A673 (cell line): ENCODE measurements around the gene VSIR. TPM values are rescaled to one million over a fixed set of nuclear protein-coding genes. Genes with fewer than 3 reads are reported as not detected.

Source experiments
- BruUV-seq: library from RNA; stranded (reverse); fragments of 400-500 nt; replicated peaks from 2 replicates; lab custom pipeline; 2021; lab: Mats Ljungman, UMichigan
- CTCF ChIA-PET: fragments of 300-600 bp; sonication (Branson Sonifier 250); formaldehyde crosslinking; loops from one replicate; lab custom pipeline; 2022; ENCODE audit warnings: antibody characterized with exemption; lab: Charles Lee
- POLR2A ChIA-PET: fragments of 300-600 bp; sonication (Branson Sonifier 250); formaldehyde crosslinking; loops from one replicate; lab custom pipeline; 2022; ENCODE audit warnings: antibody characterized with exemption; ENCODE audit not compliant: low non-redundant PET; lab: Charles Lee
- DNase-seq: peaks from one replicate; pipeline ENCODE4 v3.0.0-alpha.2; 2015; ENCODE audit warnings: low spot score
- H3K27ac ChIP-seq: fragments of 200-600 bp; sonication (generic); 2 replicates; pipeline ENCODE4 v1.5.1; 2016; ENCODE audit warnings: mixed run types, low read depth, mild to moderate bottlenecking, mixed read lengths, antibody characterized with exemption, low read length; ENCODE audit not compliant: poor library complexity, severe bottlenecking
- H3K27me3 ChIP-seq: fragments of 200-600 bp; sonication (generic); replicated peaks from 2 replicates; pipeline ENCODE4 v1.6.1; 2017; ENCODE audit warnings: mixed run types, low read depth, mild to moderate bottlenecking, mixed read lengths, antibody characterized with exemption, low read length; ENCODE audit not compliant: insufficient read depth, poor library complexity
- H3K36me3 ChIP-seq: fragments of 200-600 bp; sonication (generic); 2 replicates; pipeline ENCODE4 v1.6.1; 2016; ENCODE audit warnings: mixed run types, mild to moderate bottlenecking, mixed read lengths, antibody characterized with exemption, low read length; ENCODE audit not compliant: insufficient read depth, poor library complexity, severe bottlenecking
- H3K4me1 ChIP-seq: fragments of 200-600 bp; sonication (generic); 2 replicates; pipeline ENCODE4 v1.6.1; 2017; ENCODE audit warnings: mixed run types, mild to moderate bottlenecking, mixed read lengths, antibody characterized with exemption, low read length; ENCODE audit not compliant: insufficient read depth, poor library complexity, severe bottlenecking
- H3K4me3 ChIP-seq: fragments of 200-600 bp; sonication (generic); 2 replicates; pipeline ENCODE4 v1.5.1; 2016; ENCODE audit warnings: low read depth, mixed run types, mild to moderate bottlenecking, mixed read lengths, low read length; ENCODE audit not compliant: poor library complexity, severe bottlenecking
- H3K9me3 ChIP-seq: fragments of 200-600 bp; sonication (generic); 2 replicates; pipeline ENCODE4 v1.6.1; 2016; ENCODE audit warnings: mixed run types, low read depth, mild to moderate bottlenecking, mixed read lengths, antibody characterized with exemption, low read length; ENCODE audit not compliant: poor library complexity, severe bottlenecking
- EZH2 ChIP-seq: fragments of 200-600 bp; sonication (generic); IDR thresholded peaks from 2 replicates; pipeline ENCODE4 v1.6.1; 2017; ENCODE audit warnings: borderline replicate concordance, low read depth, mild to moderate bottlenecking, mixed read lengths, antibody characterized with exemption, low read length; ENCODE audit not compliant: poor library complexity, severe bottlenecking
- intact Hi-C: fragments of 100-400 bp; cut with micrococcal nuclease; formaldehyde crosslinking; loops from one replicate; pipeline ENCODE4 v1.10.0; 2022; ENCODE audit not compliant: unreplicated experiment
- total RNA-seq: library from RNA; stranded (reverse); gene quantifications from 2 replicates; pipeline ENCODE4 v1.2.3, GENCODE V29; 2021
- TF ChIP-seq, protein P1 (sequence below): fragments of 300-800, 200-600 bp; sonication (generic); conservative IDR thresholded peaks from 2 replicates; pipeline ENCODE4 v1.5.1; 2017; ENCODE audit warnings: low read depth, mild to moderate bottlenecking, antibody characterized with exemption, low read length, moderate library complexity, mixed read lengths

Gene VSIR
- total RNA-seq, 1 experiment from 2014 or later: not detected

DNA sequence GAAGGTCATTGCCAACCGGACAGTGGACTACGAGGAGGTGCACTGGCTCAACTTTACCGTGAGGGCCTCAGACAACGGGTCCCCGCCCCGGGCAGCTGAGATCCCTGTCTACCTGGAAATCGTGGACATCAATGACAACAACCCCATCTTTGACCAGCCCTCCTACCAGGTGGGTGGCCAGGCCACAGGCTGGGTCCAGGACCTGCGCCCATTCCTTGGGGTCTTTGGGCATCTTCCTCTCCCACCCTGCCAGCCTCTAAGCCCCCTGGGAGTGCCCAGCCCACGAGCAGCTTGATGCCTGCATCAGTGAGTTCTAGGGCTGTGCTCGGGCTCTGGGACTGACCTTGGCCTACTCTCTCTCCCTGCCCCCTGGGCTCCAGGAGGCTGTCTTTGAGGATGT, 25.8 kb upstream of the VSIR start:
- no peaks in the 10 kb centered on the region for H3K9me3 ChIP-seq
- ChIA-PET CTCF (no interaction called here), POLR2A (no interaction called here)
- no peaks in the 10 kb centered on the region for H3K27me3 ChIP-seq
- no TSS peak for BruUV-seq
- no peak for DNase-seq
- no peak overlapping the region for H3K4me3 ChIP-seq
- no peaks in the 10 kb centered on the region for H3K36me3 ChIP-seq
- intact Hi-C loops: no loop called here
- H3K4me1 ChIP-seq: no peaks in the 10 kb centered on the region
- TF ChIP-seq, protein P1, sequence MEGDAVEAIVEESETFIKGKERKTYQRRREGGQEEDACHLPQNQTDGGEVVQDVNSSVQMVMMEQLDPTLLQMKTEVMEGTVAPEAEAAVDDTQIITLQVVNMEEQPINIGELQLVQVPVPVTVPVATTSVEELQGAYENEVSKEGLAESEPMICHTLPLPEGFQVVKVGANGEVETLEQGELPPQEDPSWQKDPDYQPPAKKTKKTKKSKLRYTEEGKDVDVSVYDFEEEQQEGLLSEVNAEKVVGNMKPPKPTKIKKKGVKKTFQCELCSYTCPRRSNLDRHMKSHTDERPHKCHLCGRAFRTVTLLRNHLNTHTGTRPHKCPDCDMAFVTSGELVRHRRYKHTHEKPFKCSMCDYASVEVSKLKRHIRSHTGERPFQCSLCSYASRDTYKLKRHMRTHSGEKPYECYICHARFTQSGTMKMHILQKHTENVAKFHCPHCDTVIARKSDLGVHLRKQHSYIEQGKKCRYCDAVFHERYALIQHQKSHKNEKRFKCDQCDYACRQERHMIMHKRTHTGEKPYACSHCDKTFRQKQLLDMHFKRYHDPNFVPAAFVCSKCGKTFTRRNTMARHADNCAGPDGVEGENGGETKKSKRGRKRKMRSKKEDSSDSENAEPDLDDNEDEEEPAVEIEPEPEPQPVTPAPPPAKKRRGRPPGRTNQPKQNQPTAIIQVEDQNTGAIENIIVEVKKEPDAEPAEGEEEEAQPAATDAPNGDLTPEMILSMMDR: no peak
- TF ChIP-seq EZH2: no peak
- no peak overlapping the region for H3K27ac ChIP-seq

DNA sequence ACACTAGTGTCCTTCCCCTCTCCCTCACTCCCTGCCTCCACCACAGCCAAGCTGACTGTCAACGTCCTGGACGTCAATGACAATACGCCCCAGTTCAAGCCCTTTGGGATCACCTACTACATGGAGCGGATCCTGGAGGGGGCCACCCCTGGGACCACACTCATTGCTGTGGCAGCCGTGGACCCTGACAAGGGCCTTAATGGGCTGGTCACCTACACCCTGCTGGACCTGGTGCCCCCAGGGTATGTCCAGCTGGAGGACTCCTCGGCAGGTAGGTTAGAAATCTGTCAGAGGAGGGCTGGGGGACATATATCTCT, 24.9 kb upstream of the VSIR start:
- BruUV-seq: no TSS peak
- Histone ChIP-seq H3K27ac (no peak overlapping the region), H3K4me3 (no peak overlapping the region), H3K4me1 (no peaks in the 10 kb centered on the region), H3K9me3 (no peaks in the 10 kb centered on the region), H3K27me3 (no peaks in the 10 kb centered on the region), H3K36me3 (no peaks in the 10 kb centered on the region)
- POLR2A ChIA-PET: no interaction called here
- no peak for DNase-seq
- intact Hi-C loops: no loop called here
- CTCF ChIA-PET: no interaction called here
- no peak for TF ChIP-seq EZH2
- TF ChIP-seq, protein P1: no peak

DNA sequence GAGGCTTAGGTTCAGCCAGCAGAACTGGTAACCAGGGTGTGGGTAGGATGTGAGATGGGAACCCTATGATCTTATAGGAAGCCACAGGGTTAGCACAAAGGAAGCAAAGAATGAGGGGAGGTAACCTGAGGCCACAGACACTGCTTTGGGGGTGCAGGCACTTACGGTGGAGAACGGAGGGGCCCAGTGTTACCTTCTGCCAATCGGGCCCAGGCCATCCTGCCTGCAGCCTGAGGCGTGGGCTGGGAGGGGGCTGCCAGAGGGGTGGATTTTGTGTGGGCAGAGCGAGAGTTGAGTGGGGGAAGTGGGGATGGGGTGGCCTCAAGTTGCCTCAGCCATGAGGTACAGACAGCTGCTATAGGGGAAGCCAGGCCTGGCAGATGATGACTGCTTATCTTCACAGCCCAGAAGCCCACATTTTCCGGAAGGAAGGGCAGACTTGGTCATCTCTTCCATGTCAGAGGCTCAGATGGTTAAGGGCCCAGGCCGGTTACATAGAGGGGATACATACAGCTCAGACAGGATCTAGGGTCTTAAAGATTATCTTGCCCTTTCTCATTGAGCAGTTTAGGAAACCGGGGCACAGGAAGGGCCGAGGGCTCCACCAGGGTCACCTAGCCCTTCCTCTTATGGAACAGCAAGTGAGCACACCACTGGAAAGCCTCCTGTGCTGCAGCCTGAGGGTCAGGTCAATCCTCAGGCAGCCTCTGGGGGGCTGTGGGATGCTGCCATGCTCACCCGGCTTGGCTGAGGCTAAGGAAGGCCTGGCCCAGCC, 24.4 kb upstream of the VSIR start:
- H3K27ac ChIP-seq: no peak overlapping the region
- CTCF ChIA-PET: no interaction called here
- no peaks in the 10 kb centered on the region for H3K4me1 ChIP-seq
- no peak overlapping the region for H3K4me3 ChIP-seq
- BruUV-seq: no TSS peak
- TF ChIP-seq, protein P1: no peak
- TF ChIP-seq EZH2: no peak
- H3K36me3 ChIP-seq: no peaks in the 10 kb centered on the region
- no peaks in the 10 kb centered on the region for H3K27me3 ChIP-seq
- no peak for DNase-seq
- intact Hi-C loops: no loop called here
- POLR2A ChIA-PET: no interaction called here
- H3K9me3 ChIP-seq: no peaks in the 10 kb centered on the region
